ENCODE measurements around the gene PDPN. TPM values are rescaled to one million over a fixed set of nuclear protein-coding genes. Genes with fewer than 3 reads are reported as not detected.
A peak's percentile ranks its signal among the peaks of the same experiment; 100 is the strongest.

Gene PDPN
- total RNA-seq, 1 donor from 2014 or later = 59.2 TPM

DNA sequence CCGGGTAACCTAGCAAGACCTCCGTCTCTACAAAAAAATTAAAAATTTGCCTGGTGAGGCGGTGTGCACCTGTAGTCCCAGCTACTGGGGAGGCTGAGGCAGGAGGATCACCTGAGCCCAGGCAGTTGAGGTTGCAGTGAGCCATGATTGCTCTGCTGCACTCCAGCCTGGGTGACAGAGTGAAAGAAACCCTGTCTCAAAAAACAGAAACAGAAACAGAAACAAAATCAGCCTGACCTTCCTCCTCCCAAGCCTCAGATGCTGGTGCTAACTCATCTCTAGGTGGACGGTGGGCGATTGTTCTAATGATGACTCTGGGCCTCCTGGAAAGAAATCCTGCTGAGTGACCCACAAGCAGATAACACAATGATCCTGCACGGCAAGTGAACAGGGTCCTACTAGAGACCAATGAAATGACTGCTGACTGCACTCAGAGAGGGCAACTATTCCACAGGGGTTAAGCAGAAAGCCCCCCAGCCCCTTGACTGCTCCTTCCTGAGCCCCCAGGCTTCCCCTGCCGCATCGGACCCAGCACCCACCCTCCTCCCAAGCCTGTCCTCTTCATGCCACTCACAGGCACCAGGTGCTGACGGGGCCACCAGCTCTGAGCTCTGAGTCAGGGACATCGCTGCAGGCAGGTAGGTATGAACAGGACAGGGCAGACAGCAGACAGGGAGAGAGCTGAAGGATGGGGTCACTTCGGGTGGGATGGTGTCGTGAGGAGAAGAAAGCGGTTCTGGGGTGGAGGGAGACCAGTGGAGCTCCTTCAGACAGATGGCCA is 42.0 kb upstream of the PDPN start:
- no peaks in the 10 kb centered on the region for H3K9me3 Mint-ChIP-seq (ENCODE audit: unreplicated experiment)
- Histone ChIP-seq H3K79me2 (ENCODE audit: insufficient read depth, low read length) (no peaks in the 10 kb centered on the region), H3K4me1 (ENCODE audit: insufficient read depth, low read length) (no peaks in the 10 kb centered on the region), H3K4me2 (ENCODE audit: low read length) (no peak overlapping the region), H3K9me3 (ENCODE audit: insufficient read depth, low read depth, low read length) (peaks cover 2% of the 10 kb centered on the region), H2AFZ (ENCODE audit: low read depth, low read length) (no peak overlapping the region), H3K36me3 (ENCODE audit: insufficient read depth, low read length) (no peaks in the 10 kb centered on the region), H4K20me1 (ENCODE audit: insufficient read depth, low read length) (no peaks in the 10 kb centered on the region), H3K27me3 (ENCODE audit: insufficient read depth, low read length) (no peaks in the 10 kb centered on the region), H3K9ac (ENCODE audit: low read length) (no peak overlapping the region), H3K4me3 (ENCODE audit: insufficient read depth, low read depth, low read length) (no peak overlapping the region), H3K27ac (ENCODE audit: low read depth, low read length) (no peak overlapping the region)
- no peak overlapping the region for H3K27ac Mint-ChIP-seq (ENCODE audit: unreplicated experiment)
- H3K27me3 Mint-ChIP-seq (ENCODE audit: low read depth, unreplicated experiment) = peaks cover 10% of the 10 kb centered on the region
- no peak overlapping the region for H3K4me3 Mint-ChIP-seq (ENCODE audit: unreplicated experiment)
- H3K4me1 Mint-ChIP-seq (ENCODE audit: low read depth, unreplicated experiment) = no peaks in the 10 kb centered on the region
- DNase-seq (ENCODE audit: low read depth) (no peak), FAIRE-seq (no peak)
- H3K36me3 Mint-ChIP-seq (ENCODE audit: low read depth, unreplicated experiment) = no peaks in the 10 kb centered on the region
- TF ChIP-seq EZH2 (IDR thresholded peaks at IDR 0.05; ENCODE audit: insufficient read depth, low read length) = no peak

- no peaks in the 10 kb centered on the region for H3K36me3 ChIP-seq (ENCODE audit: insufficient read depth, low read length)
- H3K4me1 Mint-ChIP-seq (ENCODE audit: low read depth, unreplicated experiment) = peaks cover 2% of the 10 kb centered on the region
- H4K20me1 ChIP-seq (ENCODE audit: insufficient read depth, low read length) = no peaks in the 10 kb centered on the region
- H3K4me1 ChIP-seq (ENCODE audit: insufficient read depth, low read length) = no peaks in the 10 kb centered on the region
- DNase-seq (ENCODE audit: low read depth) = peak; percentile 0
- no peak overlapping the region for H3K4me3 ChIP-seq (ENCODE audit: insufficient read depth, low read depth, low read length)
- no peak overlapping the region for H3K27ac ChIP-seq (ENCODE audit: low read depth, low read length)
- H3K9ac ChIP-seq (ENCODE audit: low read length) = no peak overlapping the region
- H3K9me3 ChIP-seq (ENCODE audit: insufficient read depth, low read depth, low read length) = peaks cover 2% of the 10 kb centered on the region
- peak overlapping the region; percentile 18 for H2AFZ ChIP-seq (ENCODE audit: low read depth, low read length)
- no peaks in the 10 kb centered on the region for H3K36me3 Mint-ChIP-seq (ENCODE audit: low read depth, unreplicated experiment)
- peaks cover 15% of the 10 kb centered on the region for H3K27me3 Mint-ChIP-seq (ENCODE audit: low read depth, unreplicated experiment)
- H3K4me2 ChIP-seq (ENCODE audit: low read length) = no peak overlapping the region
- no peaks in the 10 kb centered on the region for H3K27me3 ChIP-seq (ENCODE audit: insufficient read depth, low read length)
- no peak overlapping the region for H3K4me3 Mint-ChIP-seq (ENCODE audit: unreplicated experiment)
- no peaks in the 10 kb centered on the region for H3K79me2 ChIP-seq (ENCODE audit: insufficient read depth, low read length)
- no peak overlapping the region for H3K27ac Mint-ChIP-seq (ENCODE audit: unreplicated experiment)
- no peaks in the 10 kb centered on the region for H3K9me3 Mint-ChIP-seq (ENCODE audit: unreplicated experiment)
- TF ChIP-seq CTCF (IDR thresholded peaks at IDR 0.05; ENCODE audit: insufficient read depth, low read depth, low read length) (peak; percentile 24), EZH2 (IDR thresholded peaks at IDR 0.05; ENCODE audit: insufficient read depth, low read length) (no peak)
- no peak for FAIRE-seq
These were observed 40.0 kb upstream of the PDPN start for GRCh38 chr1:13543451-13544220.

DNA sequence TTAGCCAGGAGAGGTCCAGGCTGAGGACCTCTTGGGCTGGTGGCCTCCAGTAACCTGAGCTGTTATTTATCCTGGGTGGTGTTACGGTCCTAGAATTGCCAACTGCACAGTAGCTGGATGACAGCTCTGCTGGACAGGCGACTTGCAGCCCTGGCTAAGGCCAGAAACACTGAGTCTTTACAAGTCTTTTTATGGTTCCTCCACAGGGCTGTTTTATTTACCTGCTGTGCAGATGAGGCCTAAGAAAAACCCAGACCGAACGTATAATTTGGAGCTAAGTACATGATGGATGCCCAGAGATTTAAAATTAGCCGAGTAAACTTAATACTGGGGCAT is 39.4 kb upstream of the PDPN start:
- no peaks in the 10 kb centered on the region for H3K79me2 ChIP-seq (ENCODE audit: insufficient read depth, low read length)
- H2AFZ ChIP-seq (ENCODE audit: low read depth, low read length) = no peak overlapping the region
- FAIRE-seq (no peak), DNase-seq (ENCODE audit: low read depth) (no peak)
- H3K27me3 ChIP-seq (ENCODE audit: insufficient read depth, low read length) = no peaks in the 10 kb centered on the region
- H3K4me2 ChIP-seq (ENCODE audit: low read length) = no peak overlapping the region
- H3K9me3 Mint-ChIP-seq (ENCODE audit: unreplicated experiment) = no peaks in the 10 kb centered on the region
- peaks cover 12% of the 10 kb centered on the region for H3K27me3 Mint-ChIP-seq (ENCODE audit: low read depth, unreplicated experiment)
- H4K20me1 ChIP-seq (ENCODE audit: insufficient read depth, low read length) = no peaks in the 10 kb centered on the region
- peaks cover 7% of the 10 kb centered on the region for H3K4me1 Mint-ChIP-seq (ENCODE audit: low read depth, unreplicated experiment)
- TF ChIP-seq CTCF (IDR thresholded peaks at IDR 0.05; ENCODE audit: insufficient read depth, low read depth, low read length) (no peak), EZH2 (IDR thresholded peaks at IDR 0.05; ENCODE audit: insufficient read depth, low read length) (no peak)
- no peak overlapping the region for H3K27ac ChIP-seq (ENCODE audit: low read depth, low read length)
- H3K4me3 Mint-ChIP-seq (ENCODE audit: unreplicated experiment) = no peak overlapping the region
- no peaks in the 10 kb centered on the region for H3K36me3 ChIP-seq (ENCODE audit: insufficient read depth, low read length)
- no peak overlapping the region for H3K9ac ChIP-seq (ENCODE audit: low read length)
- H3K27ac Mint-ChIP-seq (ENCODE audit: unreplicated experiment) = no peak overlapping the region
- no peak overlapping the region for H3K4me3 ChIP-seq (ENCODE audit: insufficient read depth, low read depth, low read length)
- H3K9me3 ChIP-seq (ENCODE audit: insufficient read depth, low read depth, low read length) = peaks cover 2% of the 10 kb centered on the region
- no peaks in the 10 kb centered on the region for H3K4me1 ChIP-seq (ENCODE audit: insufficient read depth, low read length)
- H3K36me3 Mint-ChIP-seq (ENCODE audit: low read depth, unreplicated experiment) = no peaks in the 10 kb centered on the region
